Lower leg skin (tissue), 4 donors: Measurements from ENCODE around the gene GDF3. TPM values are rescaled to one million over a fixed set of nuclear protein-coding genes. Genes with fewer than 3 reads are reported as not detected.
"Not testable (repeated sequence)": the region's sequence is repeated elsewhere in the genome, so short reads cannot be mapped to it uniquely, and the experiment has no call there.

ENCODE experiments used
- DNase-seq, 2 donors: peaks; one replicate each; pipeline ENCODE4 v3.0.0-alpha.2; 2019; ENCODE audit warnings: low spot score in 2 of 2
- H3K4me3 ChIP-seq: fragments of 200-600 bp; sonication (generic); 2 replicates; pipeline ENCODE4 v1.5.1; 2017; ENCODE audit warnings: mild to moderate bottlenecking, low read depth; ENCODE audit not compliant: poor library complexity, severe bottlenecking
- POLR2A ChIP-seq, 2 donors: fragments of 450-650 bp; IDR thresholded peaks; one replicate each; pipeline ENCODE4 v1.6.1; 2016 to 2017; ENCODE audit warnings: antibody characterized with exemption in 2 of 2, mild to moderate bottlenecking in 1 of 2, moderate library complexity in 1 of 2
- WGBS, 2 donors: methylation state at CpG; one replicate each; pipeline ENCODE4 v1.1.5; 2018; 5-methylcytosine and 5-hydroxymethylcytosine counted together
- intact Hi-C: fragments of 100-400 bp; cut with DNase I; formaldehyde crosslinking; loops from one replicate; pipeline ENCODE4 v1.15.0; 2023; ENCODE audit warnings: low total_unique reads
- total RNA-seq, 4 donors: library from RNA; depleted of rRNA; stranded (reverse); fragments of >200 nt; gene quantifications; one replicate each; pipeline ENCODE4 v1.1.0, GENCODE V29; 2016
- TF ChIP-seq, protein P1 (sequence below), 3 donors: fragments of 450-650 bp; IDR thresholded peaks; one replicate each; pipeline ENCODE4 v1.5.1; 2016; ENCODE audit warnings: antibody characterized with exemption in 3 of 3, mild to moderate bottlenecking in 3 of 3, moderate library complexity in 2 of 3

GDF3 gene
- total RNA-seq, 4 donors from 2014 or later, result not detected

DNA sequence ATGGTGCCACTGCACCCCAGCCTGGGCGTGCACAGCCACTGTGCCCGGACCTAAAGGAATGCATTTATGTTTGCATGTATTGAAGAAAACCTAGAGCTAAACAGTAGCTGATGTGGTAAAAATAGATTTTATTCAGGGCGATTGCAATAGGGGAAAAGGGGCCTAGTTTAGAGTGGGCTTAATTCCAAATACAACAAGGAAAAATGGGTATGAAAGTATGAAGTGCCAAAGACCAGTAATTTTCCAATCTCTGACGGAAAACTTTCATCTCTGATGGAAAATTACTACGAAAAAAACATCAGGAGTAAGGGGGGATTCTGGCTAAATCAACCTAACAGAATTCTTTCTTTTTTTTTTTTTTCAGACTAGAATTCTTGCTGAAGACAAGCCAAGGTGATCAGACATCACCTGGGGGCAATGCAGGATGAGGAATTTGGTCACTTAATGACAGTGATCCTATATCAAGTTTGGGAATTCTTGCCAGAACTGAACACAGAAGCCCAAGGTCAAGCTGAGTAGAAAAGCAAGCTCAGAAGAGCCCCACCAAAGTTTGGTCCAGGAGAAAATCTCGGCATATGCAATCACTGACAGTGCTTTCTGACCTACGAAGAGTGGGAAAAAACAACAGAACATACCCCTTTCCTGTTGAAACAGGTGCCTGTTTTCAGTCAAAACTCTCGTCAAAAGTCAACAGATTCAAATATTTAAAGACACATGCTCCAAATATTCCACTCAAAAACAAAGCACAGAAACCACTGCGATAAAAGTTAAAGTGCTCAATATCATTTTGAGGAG is 16.1 kb downstream of the GDF3 start:
- 48 to 51% methylated on average over 9 of the region's 9 CpGs for WGBS, 2 donors
- no peak for TF ChIP-seq POLR2A (IDR thresholded peaks at IDR 0.05)
- TF ChIP-seq, protein P1, sequence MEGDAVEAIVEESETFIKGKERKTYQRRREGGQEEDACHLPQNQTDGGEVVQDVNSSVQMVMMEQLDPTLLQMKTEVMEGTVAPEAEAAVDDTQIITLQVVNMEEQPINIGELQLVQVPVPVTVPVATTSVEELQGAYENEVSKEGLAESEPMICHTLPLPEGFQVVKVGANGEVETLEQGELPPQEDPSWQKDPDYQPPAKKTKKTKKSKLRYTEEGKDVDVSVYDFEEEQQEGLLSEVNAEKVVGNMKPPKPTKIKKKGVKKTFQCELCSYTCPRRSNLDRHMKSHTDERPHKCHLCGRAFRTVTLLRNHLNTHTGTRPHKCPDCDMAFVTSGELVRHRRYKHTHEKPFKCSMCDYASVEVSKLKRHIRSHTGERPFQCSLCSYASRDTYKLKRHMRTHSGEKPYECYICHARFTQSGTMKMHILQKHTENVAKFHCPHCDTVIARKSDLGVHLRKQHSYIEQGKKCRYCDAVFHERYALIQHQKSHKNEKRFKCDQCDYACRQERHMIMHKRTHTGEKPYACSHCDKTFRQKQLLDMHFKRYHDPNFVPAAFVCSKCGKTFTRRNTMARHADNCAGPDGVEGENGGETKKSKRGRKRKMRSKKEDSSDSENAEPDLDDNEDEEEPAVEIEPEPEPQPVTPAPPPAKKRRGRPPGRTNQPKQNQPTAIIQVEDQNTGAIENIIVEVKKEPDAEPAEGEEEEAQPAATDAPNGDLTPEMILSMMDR (IDR thresholded peaks at IDR 0.05), result no peak

DNA sequence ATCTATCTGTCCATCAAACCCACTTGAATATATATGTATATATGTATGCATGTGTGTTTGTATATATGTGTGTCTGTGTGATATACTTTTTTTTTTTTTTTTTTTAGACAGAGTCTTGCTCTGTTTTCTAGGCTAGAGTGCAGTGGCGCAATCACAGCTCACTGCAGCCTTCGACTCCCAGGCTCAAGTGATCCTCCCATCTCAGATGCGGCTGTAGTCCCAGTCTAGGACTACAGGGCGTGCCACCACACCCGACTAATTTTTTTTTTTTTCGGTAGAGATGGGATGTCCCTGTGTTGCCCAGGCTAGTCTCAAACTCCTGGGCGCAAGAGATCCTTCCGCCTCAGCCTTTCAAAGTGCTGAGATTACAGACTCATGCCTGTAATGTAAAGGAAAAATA is 16.8 kb downstream of the GDF3 start:
- TF ChIP-seq POLR2A (IDR thresholded peaks at IDR 0.05), result no peak
- TF ChIP-seq, protein P1 (IDR thresholded peaks at IDR 0.05), result no peak
- intact Hi-C loops, result no loop called here
- DNase-seq, result no peak
- H3K4me3 ChIP-seq, result no peak overlapping the region
- WGBS, 2 donors, result 51 to 62% methylated on average over 8 of the region's 8 CpGs

More for the DNA sequence above, 16.1 kb downstream of the GDF3 start:
- H3K4me3 ChIP-seq, result no peak overlapping the region
- no peak for DNase-seq
- intact Hi-C loops, result no loop called here

DNA sequence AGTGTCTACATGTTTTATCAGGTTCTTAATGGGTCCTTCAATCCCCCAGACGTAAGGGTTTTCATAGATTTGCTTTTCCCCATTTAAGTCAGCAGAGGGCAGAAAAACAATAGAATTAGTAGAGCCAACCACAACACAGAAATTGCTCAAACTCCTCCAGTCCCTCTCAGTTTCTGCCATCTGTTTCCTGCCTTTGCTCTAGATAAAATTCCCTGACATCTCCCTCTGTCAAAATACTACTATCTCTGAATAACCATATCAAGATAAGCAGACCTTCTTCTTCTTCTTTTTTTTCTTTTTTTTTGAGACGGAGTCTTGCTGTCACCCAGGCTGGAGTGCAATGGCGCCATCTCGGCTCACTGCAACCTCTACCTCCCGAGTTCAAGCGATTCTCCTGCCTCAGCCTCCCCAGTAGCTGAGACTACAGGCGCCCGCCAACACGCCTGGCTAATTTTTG is 18.1 kb downstream of the GDF3 start:
- DNase-seq, result peak in 1 of 2 donors; percentile 68
- intact Hi-C loops, H3K4me3 ChIP-seq: not testable (repeated sequence)
- whole genome bisulfite sequencing, 2 donors, result 63 to 71% methylated on average over 9 of the region's 9 CpGs

DNA sequence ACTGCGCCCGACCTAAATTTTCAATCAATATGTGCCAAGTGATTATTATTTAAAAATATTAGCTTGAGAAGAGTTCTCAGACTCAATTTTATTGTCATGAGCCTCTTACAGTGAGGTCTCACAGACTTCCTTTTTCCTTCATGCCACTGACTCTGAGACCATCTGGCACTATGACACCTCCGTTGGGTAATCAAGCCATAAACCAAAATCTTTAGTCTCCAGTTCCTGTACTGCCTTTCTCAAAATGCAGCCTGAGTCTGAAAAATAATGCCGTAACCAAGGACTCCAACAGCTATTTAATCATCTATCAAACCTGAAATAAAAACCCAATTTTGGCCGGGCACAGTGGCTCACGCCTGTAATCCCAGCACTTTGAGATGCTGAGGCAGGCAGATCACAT is 20.1 kb downstream of the GDF3 start:
- 67% methylated on average over 6 of the region's 6 CpGs for WGBS, 2 donors
- intact Hi-C loops, DNase-seq, H3K4me3 ChIP-seq: not testable (repeated sequence)

DNA sequence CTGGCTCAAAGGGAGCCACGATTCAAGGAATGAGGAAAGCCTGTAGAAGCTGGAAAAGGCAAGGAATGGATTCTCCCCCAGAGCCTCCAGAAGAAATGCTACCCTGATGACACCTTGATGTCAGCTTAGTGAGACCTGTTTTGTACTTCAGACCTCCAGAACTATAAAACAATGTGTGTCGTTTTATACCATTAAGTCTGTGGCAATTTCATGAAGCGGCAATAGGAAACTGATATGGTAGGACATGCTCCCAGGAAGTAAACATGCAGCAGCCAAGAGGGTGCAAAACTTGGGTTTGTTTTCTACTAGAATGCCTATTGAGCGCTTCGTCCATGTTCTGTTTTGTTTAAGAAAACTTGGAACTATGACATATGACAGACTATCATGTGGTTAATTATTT is 27.4 kb downstream of the GDF3 start:
- intact Hi-C loops, result no loop called here
- TF ChIP-seq, protein P1 (IDR thresholded peaks at IDR 0.05), result no peak
- TF ChIP-seq POLR2A (IDR thresholded peaks at IDR 0.05), result no peak
- WGBS, 2 donors, result 79 to 82% methylated on average over 5 of the region's 5 CpGs

DNA sequence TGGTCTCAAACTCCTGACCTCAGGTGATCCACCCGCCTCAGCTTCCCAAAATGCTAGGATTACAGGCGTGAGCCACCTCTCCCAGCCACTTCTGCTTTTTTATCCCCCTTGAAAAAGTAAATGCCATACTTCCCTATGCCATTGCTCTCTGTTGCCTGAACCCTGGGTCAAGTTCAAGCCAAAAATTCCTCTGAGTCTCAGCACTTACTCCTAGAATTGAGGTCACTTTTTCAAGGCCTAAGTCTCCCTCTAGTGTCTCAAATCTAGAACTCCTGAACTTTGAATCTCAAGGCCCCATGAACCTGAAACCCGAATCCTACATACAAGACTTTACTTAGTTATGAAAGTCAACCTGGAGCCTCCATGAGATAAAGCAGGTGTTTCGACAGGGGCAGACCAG is 28.4 kb downstream of the GDF3 start:
- intact Hi-C loops, result no loop called here
- 80 to 86% methylated on average over 4 of the region's 4 CpGs for WGBS, 2 donors
- no peak for DNase-seq
- no peak overlapping the region for H3K4me3 ChIP-seq
- TF ChIP-seq, protein P1 (IDR thresholded peaks at IDR 0.05), result no peak
- no peak for TF ChIP-seq POLR2A (IDR thresholded peaks at IDR 0.05)

More for the DNA sequence above, 27.4 kb downstream of the GDF3 start:
- H3K4me3 ChIP-seq, result no peak overlapping the region
- DNase-seq, result no peak

DNA sequence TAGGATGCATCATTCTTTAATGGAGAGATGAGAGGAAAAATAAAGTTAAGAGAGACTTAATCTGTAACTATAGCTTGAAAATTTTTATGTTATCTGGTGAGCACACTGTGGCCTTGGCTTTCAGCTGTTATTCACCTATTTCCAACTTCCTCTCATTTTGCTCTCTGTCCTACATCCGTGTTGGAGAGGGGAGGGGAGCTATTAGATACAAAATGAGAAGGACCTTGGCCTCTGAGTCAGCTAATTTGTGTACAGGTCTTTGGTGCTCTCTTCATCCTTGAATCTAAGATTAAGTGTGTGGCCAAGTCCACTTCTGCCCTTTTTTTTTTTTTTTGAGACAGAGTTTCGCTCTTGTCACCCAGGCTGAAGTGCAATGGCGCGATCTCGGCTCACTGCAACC is 29.0 kb downstream of the GDF3 start:
- DNase-seq, result no peak
- intact Hi-C loops, result no loop called here
- no peak overlapping the region for H3K4me3 ChIP-seq
- no peak for TF ChIP-seq POLR2A (IDR thresholded peaks at IDR 0.05)
- TF ChIP-seq, protein P1 (IDR thresholded peaks at IDR 0.05), result no peak
- WGBS, 2 donors, result 85 to 89% methylated on average over 5 of the region's 5 CpGs
